A673 (cell line): ENCODE results near the gene SERPINB8.

Source experiments
- CTCF ChIP-seq: fragments of 300-800, 200-600 bp; sonication (generic); conservative IDR thresholded peaks from 2 replicates; pipeline ENCODE4 v1.5.1; 2017; ENCODE audit warnings: low read depth, mild to moderate bottlenecking, antibody characterized with exemption, low read length, moderate library complexity, mixed read lengths
- EZH2 ChIP-seq: fragments of 200-600 bp; sonication (generic); IDR thresholded peaks from 2 replicates; pipeline ENCODE4 v1.6.1; 2017; ENCODE audit warnings: borderline replicate concordance, low read depth, mild to moderate bottlenecking, mixed read lengths, antibody characterized with exemption, low read length; ENCODE audit not compliant: poor library complexity, severe bottlenecking

GRCh38 chr18:64026350-64026749 lies 56.5 kb downstream of the SERPINB8 start:
- TF ChIP-seq EZH2: no peak
- TF ChIP-seq CTCF: no peak
